Vagina (tissue), 2 donors: ENCODE data around the gene KMT2C.
"Not testable (repeated sequence)": the region's sequence is repeated elsewhere in the genome, so short reads cannot be mapped to it uniquely, and the experiment has no call there.

ENCODE experiments used
- POLR2A ChIP-seq, 2 donors: fragments of 450-650 bp; IDR thresholded peaks; one replicate each; pipeline ENCODE4 v1.6.1; 2017; ENCODE audit warnings: antibody characterized with exemption in 2 of 2, mild to moderate bottlenecking in 2 of 2, moderate library complexity in 2 of 2
- POLR2AphosphoS5 ChIP-seq, 2 donors: sonication (generic); formaldehyde crosslinking; IDR thresholded peaks; one replicate each; pipeline ENCODE4 v1.9.0; 2017; ENCODE audit warnings: antibody characterized with exemption in 2 of 2, mild to moderate bottlenecking in 2 of 2, low read depth in 1 of 2; ENCODE audit not compliant: insufficient read depth in 1 of 2
- TF ChIP-seq, protein P1 (sequence below), 3 experiments: fragments of 450-650 bp in 2 of 3; fragments of 200-600 bp in 1 of 3; sonication (generic) in 1 of 3; IDR thresholded peaks; one replicate each; pipeline ENCODE4 v1.5.1; 2017 to 2019; ENCODE audit warnings: antibody characterized with exemption in 3 of 3, mild to moderate bottlenecking in 2 of 3, moderate library complexity in 2 of 3

DNA sequence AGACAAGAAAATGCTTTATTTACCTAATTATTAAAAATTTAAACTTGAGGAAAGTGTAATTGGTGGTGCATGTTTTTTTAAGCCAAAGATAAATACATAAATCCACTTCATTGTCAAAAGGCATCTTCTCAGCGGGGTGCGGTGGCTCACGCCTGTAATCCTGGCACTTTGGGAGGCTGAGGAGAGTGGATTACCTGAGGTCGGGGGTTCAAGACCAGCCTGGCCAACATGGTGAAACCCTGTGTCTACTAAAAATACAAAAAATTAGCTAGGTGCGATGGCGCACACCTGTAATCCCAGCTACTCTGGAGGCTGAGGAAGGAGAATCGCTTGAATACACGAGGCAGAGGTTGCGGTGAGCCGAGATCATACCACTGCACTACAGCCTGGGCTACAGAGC is 3.1 kb downstream of the KMT2C start:
- TF ChIP-seq, protein P1, sequence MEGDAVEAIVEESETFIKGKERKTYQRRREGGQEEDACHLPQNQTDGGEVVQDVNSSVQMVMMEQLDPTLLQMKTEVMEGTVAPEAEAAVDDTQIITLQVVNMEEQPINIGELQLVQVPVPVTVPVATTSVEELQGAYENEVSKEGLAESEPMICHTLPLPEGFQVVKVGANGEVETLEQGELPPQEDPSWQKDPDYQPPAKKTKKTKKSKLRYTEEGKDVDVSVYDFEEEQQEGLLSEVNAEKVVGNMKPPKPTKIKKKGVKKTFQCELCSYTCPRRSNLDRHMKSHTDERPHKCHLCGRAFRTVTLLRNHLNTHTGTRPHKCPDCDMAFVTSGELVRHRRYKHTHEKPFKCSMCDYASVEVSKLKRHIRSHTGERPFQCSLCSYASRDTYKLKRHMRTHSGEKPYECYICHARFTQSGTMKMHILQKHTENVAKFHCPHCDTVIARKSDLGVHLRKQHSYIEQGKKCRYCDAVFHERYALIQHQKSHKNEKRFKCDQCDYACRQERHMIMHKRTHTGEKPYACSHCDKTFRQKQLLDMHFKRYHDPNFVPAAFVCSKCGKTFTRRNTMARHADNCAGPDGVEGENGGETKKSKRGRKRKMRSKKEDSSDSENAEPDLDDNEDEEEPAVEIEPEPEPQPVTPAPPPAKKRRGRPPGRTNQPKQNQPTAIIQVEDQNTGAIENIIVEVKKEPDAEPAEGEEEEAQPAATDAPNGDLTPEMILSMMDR (IDR thresholded peaks at IDR 0.05): not testable (repeated sequence)
- not testable (repeated sequence) for TF ChIP-seq POLR2A (IDR thresholded peaks at IDR 0.05); POLR2AphosphoS5 (IDR thresholded peaks at IDR 0.05; ENCODE audit: insufficient read depth in 1 of 2, low read depth in 1 of 2)
